Activated T-cell treated with anti-CD3 and anti-CD28 coated beads, Interleukin-2, amount 50 U/mL, for 1 hour (primary cell): ENCODE data around the gene CYB5A.

Experiments
- DNase-seq: peaks from one replicate; pipeline ENCODE4 v3.0.0-alpha.2; 2020

CYB5A gene

GRCh38 chr18:74242438-74243096 lies 49.2 kb downstream of the CYB5A start:
- DNase-seq: no peak

- DNase-seq: no peak
Observed at GRCh38 chr18:74241970-74242369, 49.8 kb downstream of the CYB5A start.

- DNase-seq: no peak
Observed at GRCh38 chr18:74241426-74241825, 50.3 kb downstream of the CYB5A start.

GRCh38 chr18:74239567-74239966 lies 52.2 kb downstream of the CYB5A start:
- no peak for DNase-seq

GRCh38 chr18:74234326-74235171 lies 57.2 kb downstream of the CYB5A start:
- no peak for DNase-seq

GRCh38 chr18:74233933-74234325 lies 57.8 kb downstream of the CYB5A start:
- DNase-seq: no peak

- no peak for DNase-seq
Observed at GRCh38 chr18:74230922-74231714, 60.6 kb downstream of the CYB5A start.

- no peak for DNase-seq
Observed at GRCh38 chr18:74229891-74230290, 61.9 kb downstream of the CYB5A start.

GRCh38 chr18:74229005-74229404 lies 62.8 kb downstream of the CYB5A start:
- DNase-seq: no peak

- DNase-seq: no peak
Observed at GRCh38 chr18:74228312-74228711, 63.5 kb downstream of the CYB5A start.

- no peak for DNase-seq
Observed at GRCh38 chr18:74226666-74227065, 65.1 kb downstream of the CYB5A start.

GRCh38 chr18:74226156-74226555 lies 65.6 kb downstream of the CYB5A start:
- no peak for DNase-seq

- no peak for DNase-seq
Observed at GRCh38 chr18:74225193-74225840, 66.4 kb downstream of the CYB5A start.

GRCh38 chr18:74222710-74223494 lies 68.9 kb downstream of the CYB5A start:
- DNase-seq: no peak

GRCh38 chr18:74221081-74221480 lies 70.7 kb downstream of the CYB5A start:
- DNase-seq: no peak

GRCh38 chr18:74219056-74219455 lies 72.7 kb downstream of the CYB5A start:
- DNase-seq: no peak

- no peak for DNase-seq
Observed at GRCh38 chr18:74217476-74218143, 74.2 kb downstream of the CYB5A start.

GRCh38 chr18:74216661-74217110 lies 75.1 kb downstream of the CYB5A start:
- DNase-seq: no peak

- DNase-seq: no peak
Observed at GRCh38 chr18:74215863-74216262, 75.9 kb downstream of the CYB5A start.

GRCh38 chr18:74213429-74213828 lies 78.3 kb downstream of the CYB5A start:
- no peak for DNase-seq

- DNase-seq: no peak
Observed at GRCh38 chr18:74204526-74205152, 87.1 kb downstream of the CYB5A start.
